ENCODE measurements around the gene ZNF778. TPM values are rescaled to one million over a fixed set of nuclear protein-coding genes. Genes with fewer than 3 reads are reported as not detected.

ZNF778 gene
- total RNA-seq, 1 experiment from 2014 or later = 19.5 TPM

GRCh38 chr16:89210165-89210903 is 7.2 kb upstream of the ZNF778 start:
- Histone ChIP-seq H3K4me3 (replicated peaks in 1 of 2; ENCODE audit: low read depth in 1 of 2, low read length in 2 of 2) (no peak overlapping the region), H3K9ac (ENCODE audit: low read length) (no peak overlapping the region), H3K27ac (ENCODE audit: low read depth, low read length) (no peak overlapping the region), H3K9me3 (ENCODE audit: control insufficient read depth in 1 of 2, insufficient read depth in 1 of 2, low read depth in 1 of 2, low read length in 2 of 2) (no peaks in the 10 kb centered on the region), H4K20me1 (ENCODE audit: insufficient read depth) (no peaks in the 10 kb centered on the region), H3K4me1 (ENCODE audit: control insufficient read depth in 1 of 2, insufficient read depth in 2 of 2, low read length in 2 of 2) (no peaks in the 10 kb centered on the region), H3K36me3 (ENCODE audit: control insufficient read depth in 1 of 2, insufficient read depth in 2 of 2, low read length in 2 of 2) (no peaks in the 10 kb centered on the region), H3K9me2 (ENCODE audit: insufficient read depth) (no peaks in the 10 kb centered on the region), H3K4me2 (ENCODE audit: low read length) (no peak overlapping the region), H3K79me2 (ENCODE audit: insufficient read depth, low read length) (no peaks in the 10 kb centered on the region), H2AFZ (ENCODE audit: low read depth, low read length, poor library complexity, severe bottlenecking) (no peak overlapping the region), H3K27me3 (ENCODE audit: insufficient read depth, low read length) (no peaks in the 10 kb centered on the region)
- DNase-seq (ENCODE audit: low read depth, low spot score) (no peak), ATAC-seq (no peak)
- ChIA-PET RAD21 (ENCODE audit: low non-redundant PET in 1 of 2, low total read pairs in 2 of 2, uncharacterized antibody in 2 of 2, unreplicated experiment in 2 of 2) (no interaction called here), POLR2A (no interaction called here), CTCF (no interaction called here)
- no peak for TF ChIP-seq EGR1 (IDR thresholded peaks at IDR 0.05; ENCODE audit: low read depth)
- no peak for TF ChIP-seq ZBTB33 (IDR thresholded peaks at IDR 0.05; ENCODE audit: extremely low read depth, insufficient replicate concordance, low read length)
- TF ChIP-seq ZFX (IDR thresholded peaks at IDR 0.05) = no peak
- no peak for TF ChIP-seq ZNF274 (IDR thresholded peaks at IDR 0.05; ENCODE audit: low read depth, low read length)
- intact Hi-C loops (cut with micrococcal nuclease) = no loop called here
- no TSS peak for BruUV-seq (replicated peaks)

GRCh38 chr16:89210904-89211515 is 6.5 kb upstream of the ZNF778 start:
- H3K27me3 ChIP-seq (ENCODE audit: insufficient read depth, low read length) = no peaks in the 10 kb centered on the region
- POLR2A ChIA-PET = no interaction called here
- H3K79me2 ChIP-seq (ENCODE audit: insufficient read depth, low read length) = no peaks in the 10 kb centered on the region
- H3K36me3 ChIP-seq (ENCODE audit: control insufficient read depth in 1 of 2, insufficient read depth in 2 of 2, low read length in 2 of 2) = no peaks in the 10 kb centered on the region
- CTCF ChIA-PET = no interaction called here
- H3K4me2 ChIP-seq (ENCODE audit: low read length) = no peak overlapping the region
- no peaks in the 10 kb centered on the region for H3K9me3 ChIP-seq (ENCODE audit: control insufficient read depth in 1 of 2, insufficient read depth in 1 of 2, low read depth in 1 of 2, low read length in 2 of 2)
- no peak overlapping the region for H3K4me3 ChIP-seq (replicated peaks in 1 of 2; ENCODE audit: low read depth in 1 of 2, low read length in 2 of 2)
- H3K4me1 ChIP-seq (ENCODE audit: control insufficient read depth in 1 of 2, insufficient read depth in 2 of 2, low read length in 2 of 2) = peaks cover 0 to 2% of the 10 kb centered on the region in 2 experiments; a peak in 1 of 4 replicates
- no peaks in the 10 kb centered on the region for H3K9me2 ChIP-seq (ENCODE audit: insufficient read depth)
- DNase-seq (ENCODE audit: low read depth, low spot score) = no peak
- ATAC-seq = peak; percentile 42
- BruUV-seq (replicated peaks) = no TSS peak
- no peak overlapping the region for H3K27ac ChIP-seq (ENCODE audit: low read depth, low read length)
- H3K9ac ChIP-seq (ENCODE audit: low read length) = no peak overlapping the region
- RAD21 ChIA-PET (ENCODE audit: low non-redundant PET in 1 of 2, low total read pairs in 2 of 2, uncharacterized antibody in 2 of 2, unreplicated experiment in 2 of 2) = no interaction called here
- intact Hi-C loops (cut with micrococcal nuclease) = no loop called here
- H2AFZ ChIP-seq (ENCODE audit: low read depth, low read length, poor library complexity, severe bottlenecking) = no peak overlapping the region
- no peaks in the 10 kb centered on the region for H4K20me1 ChIP-seq (ENCODE audit: insufficient read depth)
- TF ChIP-seq EZH2phosphoT487 (IDR thresholded peaks at IDR 0.05; ENCODE audit: borderline replicate concordance) (no peak), EZH2 (IDR thresholded peaks at IDR 0.05) (no peak), CBX3 (IDR thresholded peaks at IDR 0.05; ENCODE audit: low read depth) (no peak), JUND (IDR thresholded peaks at IDR 0.05) (no peak), EGR1 (IDR thresholded peaks at IDR 0.05; ENCODE audit: low read depth) (no peak), ZNF274 (IDR thresholded peaks at IDR 0.05; ENCODE audit: low read depth, low read length) (no peak), MAX (IDR thresholded peaks at IDR 0.05) (no peak), ELF1 (IDR thresholded peaks at IDR 0.05; ENCODE audit: borderline replicate concordance, low read depth) (no peak), REST (IDR thresholded peaks at IDR 0.05; ENCODE audit: low read depth) (no peak), SP1 (IDR thresholded peaks at IDR 0.05; ENCODE audit: low read depth) (no peak), ATF3 (IDR thresholded peaks at IDR 0.05) (no peak)
